Measurements from ENCODE around the gene CHID1. TPM values are rescaled to one million over a fixed set of nuclear protein-coding genes. Genes with fewer than 3 reads are reported as not detected.
A peak's percentile ranks its signal among the peaks of the same experiment; 100 is the strongest.

CHID1 gene
- total RNA-seq, 6 donors from 2014 or later: 34.6 to 144 (median 59.1) TPM

GRCh38 chr11:944711-945470 is 34.3 kb upstream of the CHID1 start:
- peaks cover 24 to 41% (median 34%) of the 10 kb centered on the region in 4 donors for H3K4me1 ChIP-seq
- peaks cover 0 to 6% (median 0%) of the 10 kb centered on the region in 4 donors for H3K9me3 ChIP-seq
- H3K36me3 ChIP-seq: peaks cover 0 to 43% (median 8%) of the 10 kb centered on the region in 4 donors
- WGBS, 2 donors: 80 to 83% methylated on average over 13 of the region's 13 CpGs
- no peak overlapping the region for H3K4me3 ChIP-seq
- H3K27me3 ChIP-seq: no peaks in the 10 kb centered on the region
- H3K27ac ChIP-seq: no peak overlapping the region
- ATAC-seq (ENCODE audit: low FRiP score in 2 of 2): peak in 1 of 2 donors; percentile 40
- no peak for TF ChIP-seq CTCF (IDR thresholded peaks at IDR 0.05)
- no peak for TF ChIP-seq EP300 (IDR thresholded peaks at IDR 0.05)
- TF ChIP-seq POLR2A (IDR thresholded peaks at IDR 0.05): no peak
- no peak for TF ChIP-seq POLR2AphosphoS5 (IDR thresholded peaks at IDR 0.05)
- DNase-seq: no peak

- DNase-seq: no peak
- peak in 1 of 2 donors; percentile 73 for ATAC-seq (ENCODE audit: low FRiP score in 2 of 2)
- H3K9me3 ChIP-seq: no peaks in the 10 kb centered on the region
- WGBS, 2 donors: 67 to 70% methylated on average over 8 to 9 of the region's 9 CpGs
- no peak overlapping the region for H3K4me3 ChIP-seq
- peak overlapping the region in 1 of 4 donors; percentile 42 for H3K27ac ChIP-seq
- TF ChIP-seq CTCF (IDR thresholded peaks at IDR 0.05): no peak
- TF ChIP-seq POLR2AphosphoS5 (IDR thresholded peaks at IDR 0.05): no peak
- no peak for TF ChIP-seq EP300 (IDR thresholded peaks at IDR 0.05)
- no peak for TF ChIP-seq POLR2A (IDR thresholded peaks at IDR 0.05)
- peaks cover 0 to 33% (median 8%) of the 10 kb centered on the region in 4 donors for H3K36me3 ChIP-seq
- H3K4me1 ChIP-seq: peaks cover 33 to 57% (median 48%) of the 10 kb centered on the region in 4 donors
- no peaks in the 10 kb centered on the region for H3K27me3 ChIP-seq
Measured at GRCh38 chr11:942823-943222, 32.2 kb upstream of the CHID1 start.

- peaks cover 44 to 79% (median 65%) of the 10 kb centered on the region in 4 donors for H3K4me1 ChIP-seq
- H3K36me3 ChIP-seq: peaks cover 0 to 13% (median 6%) of the 10 kb centered on the region in 4 donors
- H3K27ac ChIP-seq: peak overlapping the region in 2 of 4 donors; percentile 20 to 51
- H3K27me3 ChIP-seq: no peaks in the 10 kb centered on the region
- H3K4me3 ChIP-seq: no peak overlapping the region
- peak in 1 of 2 donors; percentile 36 for ATAC-seq (ENCODE audit: low FRiP score in 2 of 2)
- 57 to 62% methylated on average over 11 of the region's 11 CpGs for WGBS, 2 donors
- no peak for DNase-seq
- H3K9me3 ChIP-seq: no peaks in the 10 kb centered on the region
- TF ChIP-seq EP300 (IDR thresholded peaks at IDR 0.05): no peak
- no peak for TF ChIP-seq CTCF (IDR thresholded peaks at IDR 0.05)
- TF ChIP-seq POLR2A (IDR thresholded peaks at IDR 0.05): no peak
- TF ChIP-seq POLR2AphosphoS5 (IDR thresholded peaks at IDR 0.05): no peak
Measured at GRCh38 chr11:940496-941135, 30.0 kb upstream of the CHID1 start.

GRCh38 chr11:937841-938261 is 27.2 kb upstream of the CHID1 start:
- Histone ChIP-seq H3K4me1 (peaks cover 57 to 92% (median 73%) of the 10 kb centered on the region in 4 donors), H3K36me3 (no peaks in the 10 kb centered on the region), H3K27ac (peak overlapping the region in 2 of 4 donors; percentile 41 to 74), H3K9me3 (no peaks in the 10 kb centered on the region), H3K27me3 (no peaks in the 10 kb centered on the region), H3K4me3 (no peak overlapping the region)
- no peak for DNase-seq
- no peak for ATAC-seq (ENCODE audit: low FRiP score in 2 of 2)
- 73 to 78% methylated on average over 10 of the region's 10 CpGs for WGBS, 2 donors
- no peak for TF ChIP-seq CTCF (IDR thresholded peaks at IDR 0.05)

All from upper lobe of left lung (tissue), 6 donors.